HS-5 (cell line): ENCODE results near the gene THOC6.
A peak's percentile ranks its signal among the peaks of the same experiment; 100 is the strongest.

Source experiments
- DNase-seq: peaks from one replicate; pipeline ENCODE4 v3.0.0-alpha.2; 2012; ENCODE audit warnings: low read depth

Gene THOC6

DNA sequence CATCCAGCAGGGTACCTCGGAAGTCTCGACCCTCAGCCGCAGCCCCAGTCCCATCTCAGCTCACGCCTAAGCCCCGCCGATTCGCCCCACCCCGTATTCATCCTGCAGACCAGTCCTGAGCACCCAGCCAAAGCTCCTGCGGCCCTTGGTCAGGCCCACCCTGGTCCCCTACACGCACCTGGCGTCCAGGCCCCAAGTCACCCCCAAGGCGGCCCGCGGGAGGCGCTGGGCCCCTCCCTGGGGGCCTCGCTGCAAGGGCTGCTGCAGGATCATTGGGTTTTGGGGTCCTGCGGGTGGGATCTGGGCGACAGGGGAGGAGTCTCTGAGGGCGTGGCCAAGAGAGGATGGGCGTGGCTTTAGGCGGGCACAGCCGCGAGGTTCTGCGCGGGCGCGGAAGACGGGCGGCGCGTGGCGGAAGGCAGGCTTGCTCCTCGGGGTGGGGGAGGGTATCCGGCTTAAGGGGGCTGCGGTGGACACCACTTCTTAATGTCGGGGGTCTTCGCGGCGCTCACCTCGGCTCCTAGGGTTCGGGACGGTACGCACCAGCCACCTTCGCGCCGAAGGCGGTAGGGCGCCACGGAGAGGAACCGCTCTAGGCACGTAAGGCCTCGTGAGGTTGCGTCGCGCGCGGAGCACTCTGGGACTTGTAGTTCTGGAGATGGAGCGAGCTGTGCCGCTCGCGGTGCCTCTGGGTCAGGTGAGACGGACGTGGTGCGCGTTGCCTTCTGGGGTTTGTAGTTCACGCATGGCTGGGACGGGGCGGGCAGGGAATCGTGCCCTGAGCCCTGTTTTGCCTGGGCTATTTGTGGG is at the start of gene THOC6, which contains the start of gene HCFC1R1:
Gene THOC6, plus strand, starts transcription at position 367 of the 810 bp plus-strand sequence. Its CDS starts 292 bp downstream, at position 659.
Gene HCFC1R1, minus strand, starts transcription at position 274 of the 810 bp plus-strand sequence. Its CDS starts 1 bp downstream, at position 273.
- peak; percentile 89 for DNase-seq

DNA sequence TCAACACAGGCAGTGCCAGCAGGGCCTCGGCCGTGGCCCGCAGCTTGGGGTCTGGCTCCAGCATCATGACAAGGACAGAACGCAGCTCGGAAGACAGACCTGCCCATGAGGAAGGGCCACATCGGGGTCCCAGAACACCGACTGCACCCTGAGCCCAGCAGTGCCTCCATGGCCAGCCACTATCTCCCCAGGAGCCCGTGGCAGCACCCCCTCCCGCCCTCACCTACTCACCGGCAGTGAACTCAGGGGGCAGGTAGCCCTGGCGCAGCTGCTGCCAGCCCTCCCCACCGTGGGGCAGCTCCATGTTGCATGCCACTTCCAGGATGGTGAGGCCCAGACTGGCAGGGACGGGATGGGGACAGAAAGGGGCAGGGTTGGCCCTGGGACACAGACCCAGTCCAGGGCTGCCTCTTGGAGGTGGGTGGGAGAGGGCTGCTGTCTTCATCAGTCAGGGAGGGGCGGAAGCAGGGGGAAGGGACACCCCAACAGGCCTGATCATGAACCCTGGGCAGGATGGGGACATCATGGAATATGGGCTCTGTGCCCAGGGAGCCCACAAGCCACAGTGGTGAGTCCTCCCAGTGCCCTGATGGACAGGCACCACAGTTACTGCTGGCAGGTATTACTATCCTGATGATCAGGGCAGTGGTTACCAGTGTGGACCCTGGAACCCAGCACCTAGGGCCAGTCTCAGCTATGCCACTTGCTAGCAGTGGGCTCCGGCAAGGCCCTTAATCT is 49.3 kb upstream of the THOC6 start:
- DNase-seq, result no peak

DNA sequence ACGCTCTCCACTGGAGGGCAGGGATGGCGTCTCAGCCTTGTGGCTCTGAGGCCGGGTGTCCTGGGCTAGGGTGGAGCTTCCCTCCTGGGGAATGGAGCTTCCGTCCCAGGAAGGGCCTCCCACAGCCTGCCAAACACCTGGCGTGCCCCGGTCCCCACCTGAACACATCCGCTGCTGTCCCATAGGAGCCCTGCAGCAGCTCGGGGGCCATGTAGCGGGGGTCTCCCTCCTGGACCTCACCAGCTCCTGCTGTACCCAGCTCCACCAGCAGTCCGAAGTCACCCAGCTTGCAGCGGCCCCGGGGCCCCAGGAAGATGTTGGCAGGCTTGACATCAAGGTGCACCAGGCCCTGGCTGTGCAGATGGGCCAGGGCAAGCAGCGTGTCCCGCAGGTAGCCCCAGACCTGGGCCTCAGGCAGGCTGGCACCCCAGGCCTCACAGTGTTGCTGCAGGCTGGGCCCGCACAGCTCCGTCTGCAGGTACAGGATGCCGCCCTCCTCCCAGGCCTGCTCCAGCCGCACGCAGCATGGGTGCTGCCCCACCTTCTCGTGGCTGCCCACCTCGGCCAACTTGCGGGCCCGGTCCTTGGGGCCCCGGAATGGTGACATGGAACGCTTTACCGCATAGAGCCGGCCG is 48.6 kb upstream of the THOC6 start:
- DNase-seq, result no peak

DNA sequence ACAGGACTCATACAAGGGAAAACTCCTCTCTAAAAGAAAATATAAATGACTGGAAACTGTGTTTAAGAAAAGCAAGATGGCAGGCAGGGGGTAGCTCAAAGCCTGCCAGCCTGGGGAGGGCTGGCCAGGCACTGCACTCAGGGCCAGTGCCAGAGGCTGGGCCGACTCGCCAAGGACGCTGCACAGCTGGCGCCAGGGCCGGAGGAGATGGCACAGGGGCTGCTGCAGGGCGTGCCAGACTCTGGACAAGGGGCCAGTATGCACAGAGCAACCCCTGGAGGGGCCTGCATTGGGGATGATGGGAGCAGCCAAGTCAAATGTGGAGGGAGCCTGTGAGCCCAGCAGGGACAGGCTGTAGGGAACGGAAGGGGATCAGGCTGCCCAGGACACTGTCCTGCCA is 47.6 kb upstream of the THOC6 start:
- no peak for DNase-seq

DNA sequence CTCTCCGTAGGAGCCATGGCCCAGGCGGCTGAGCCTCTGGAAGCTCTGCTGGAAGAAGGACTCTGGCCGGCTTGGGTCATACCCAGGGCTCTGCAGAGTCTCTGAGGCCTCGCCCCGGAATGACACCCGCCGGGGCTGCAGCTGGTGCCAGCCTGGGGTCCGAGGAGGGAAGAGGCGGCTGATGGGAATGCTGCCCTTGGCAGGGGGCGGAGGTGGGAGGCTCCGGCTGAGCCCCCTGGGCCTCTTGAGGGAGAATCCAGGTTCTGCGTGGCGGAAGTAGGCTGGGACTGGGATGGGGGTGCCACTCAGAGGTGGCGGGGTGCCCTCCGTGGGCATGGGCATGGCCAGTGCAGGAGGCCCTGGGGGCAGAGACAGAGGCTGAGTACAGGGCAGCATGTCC is 47.2 kb upstream of the THOC6 start:
- no peak for DNase-seq

DNA sequence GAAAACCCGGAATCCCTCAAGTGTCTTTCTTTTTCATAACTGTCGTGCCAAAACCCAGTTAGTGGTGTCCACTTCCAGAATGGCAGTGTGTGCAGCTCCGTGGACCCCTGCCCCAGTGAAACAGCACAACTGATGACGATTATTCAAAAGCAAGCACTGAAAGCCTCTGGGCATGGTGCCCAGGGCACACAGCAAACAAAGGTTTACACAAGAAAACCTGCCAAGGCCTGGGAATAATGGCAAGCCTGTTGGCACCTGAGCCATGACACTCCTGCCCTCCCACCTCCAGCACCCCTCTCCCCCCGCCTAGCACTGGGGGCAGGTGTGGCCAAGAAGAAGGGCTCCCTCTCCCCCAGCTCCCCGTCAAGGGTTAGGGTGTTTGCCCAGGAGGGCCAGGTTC is 46.4 kb upstream of the THOC6 start:
- DNase-seq, result no peak

DNA sequence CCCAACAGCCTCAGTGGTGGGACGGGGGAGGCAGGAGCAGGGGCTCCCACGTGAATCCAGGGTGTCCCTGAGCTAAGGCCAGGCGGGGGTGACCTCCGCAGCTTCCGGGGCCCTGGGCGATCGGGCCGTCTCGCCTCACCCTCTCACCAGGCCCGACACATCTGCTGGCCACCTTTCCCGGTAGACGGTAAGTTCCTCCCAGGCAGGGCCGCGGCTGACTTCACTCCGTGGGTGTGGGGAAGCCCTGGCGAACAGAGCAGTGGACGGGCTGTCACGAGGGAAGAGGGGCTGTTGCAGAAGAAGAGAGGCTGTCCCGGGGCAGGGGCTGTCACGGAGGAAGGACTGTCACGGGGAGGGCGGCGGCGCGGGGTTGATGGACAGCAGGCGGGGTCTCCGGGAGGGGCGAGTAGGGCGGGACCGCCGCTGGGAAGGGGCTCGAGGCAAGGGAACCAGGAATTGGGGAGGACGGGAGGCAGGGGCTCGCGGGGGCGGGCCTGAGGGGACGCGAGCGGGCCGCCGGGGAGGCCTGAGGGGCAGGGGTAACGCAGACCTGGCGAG is 44.1 kb upstream of the THOC6 start:
- DNase-seq, result no peak

DNA sequence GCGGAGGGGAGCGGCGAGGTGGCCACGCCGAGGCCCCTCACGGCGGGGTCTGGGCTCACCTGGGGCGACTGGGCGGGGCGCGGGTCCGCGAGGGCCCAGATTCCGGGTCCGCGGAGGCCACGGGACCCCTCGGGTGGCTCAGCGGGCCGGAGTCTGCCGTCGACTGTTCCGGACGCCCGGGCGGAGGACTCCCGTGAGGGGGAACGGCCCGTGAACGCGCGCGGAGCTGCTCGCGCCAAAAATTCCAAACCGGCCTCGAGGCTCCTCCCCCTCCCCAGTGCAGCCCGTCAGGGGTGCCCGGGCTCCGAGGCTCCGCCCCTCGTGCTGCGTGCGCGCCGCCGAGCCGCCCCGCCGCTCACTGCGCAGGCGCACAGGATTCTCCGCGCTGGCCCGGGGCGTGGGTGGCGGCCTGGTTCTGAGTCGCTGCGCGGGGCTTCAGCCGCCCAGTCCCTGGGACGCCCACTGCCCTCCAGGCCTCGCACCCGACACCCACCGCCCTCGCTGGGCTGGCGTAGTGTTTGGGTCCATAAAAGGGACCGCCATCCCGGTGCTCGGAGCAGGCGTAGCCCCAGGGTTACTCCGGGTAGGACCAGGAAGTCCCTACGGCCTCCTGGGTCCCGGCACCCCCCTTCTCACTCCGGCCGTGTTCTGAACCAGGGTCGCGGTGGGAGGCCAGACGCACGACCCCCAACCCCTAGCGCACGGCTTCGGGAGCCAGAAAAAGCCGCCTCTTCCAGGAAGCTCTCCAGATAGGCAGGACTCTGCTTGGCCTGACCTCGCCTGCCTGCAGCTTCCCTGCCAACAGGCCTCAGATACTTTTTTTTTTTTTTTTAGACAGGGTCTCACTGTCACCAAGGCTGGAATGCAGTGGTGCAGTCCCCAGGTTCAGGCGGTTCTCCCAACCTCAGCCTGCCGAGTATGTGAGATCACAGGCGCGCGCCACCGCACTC is 43.3 kb upstream of the THOC6 start, which contains the start of gene PKMYT1:
Gene PKMYT1, minus strand, starts transcription at position 220 of the 950 bp plus-strand sequence. CDS start 789 bp downstream, outside the sequence.
- DNase-seq, result no peak

DNA sequence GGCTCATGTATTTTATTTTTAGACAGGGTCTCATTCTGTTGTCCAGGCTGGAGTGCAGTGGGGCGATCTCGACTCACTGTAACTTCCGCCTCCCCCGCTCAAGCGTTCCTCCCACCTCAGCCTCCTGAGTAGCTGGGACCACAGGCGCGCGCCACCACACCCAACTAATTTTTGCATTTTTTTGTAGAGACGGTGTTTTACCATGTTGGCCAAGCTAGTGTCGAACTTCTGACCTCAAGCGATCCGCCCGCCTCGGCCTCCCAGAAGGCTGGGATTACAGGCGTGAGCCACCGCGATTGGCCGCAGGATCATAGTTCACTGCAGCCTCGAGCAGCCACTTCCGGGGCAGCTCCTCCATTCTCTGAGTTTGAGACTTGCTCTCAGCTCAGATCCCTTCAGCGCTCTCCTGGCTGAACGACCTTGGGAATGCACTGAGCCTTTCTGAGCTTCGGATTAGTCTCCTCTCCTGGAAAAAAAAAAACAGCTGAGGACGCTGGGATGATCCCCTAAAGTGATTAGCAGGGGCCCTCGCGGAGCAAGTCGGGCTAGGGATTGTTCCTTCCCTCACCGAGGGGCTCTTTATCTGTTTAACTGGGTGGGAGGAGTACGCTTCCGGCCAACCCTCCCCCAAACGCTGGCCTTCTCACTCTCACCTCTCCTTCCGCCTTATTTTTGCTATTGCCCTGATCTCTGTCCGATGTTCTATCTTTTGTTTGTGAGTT is 42.5 kb upstream of the THOC6 start:
- no peak for DNase-seq

DNA sequence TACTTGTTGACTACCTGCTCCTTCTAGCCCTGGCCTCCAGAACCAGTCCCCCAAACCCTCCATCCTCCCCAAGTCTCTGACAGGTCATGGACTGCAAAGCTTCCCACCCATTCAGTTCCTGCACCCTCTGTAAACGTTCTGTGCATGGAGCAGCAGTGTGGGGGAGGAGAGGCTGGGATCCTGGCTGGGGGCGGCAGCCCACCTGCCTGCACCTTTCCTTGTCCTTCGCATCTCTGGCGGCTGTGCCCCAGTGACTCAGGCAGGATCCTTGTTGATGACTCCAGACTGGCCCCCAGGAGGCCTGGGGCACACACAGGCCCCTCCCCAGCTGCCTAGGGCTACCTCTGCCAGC is 42.0 kb upstream of the THOC6 start:
- no peak for DNase-seq

DNA sequence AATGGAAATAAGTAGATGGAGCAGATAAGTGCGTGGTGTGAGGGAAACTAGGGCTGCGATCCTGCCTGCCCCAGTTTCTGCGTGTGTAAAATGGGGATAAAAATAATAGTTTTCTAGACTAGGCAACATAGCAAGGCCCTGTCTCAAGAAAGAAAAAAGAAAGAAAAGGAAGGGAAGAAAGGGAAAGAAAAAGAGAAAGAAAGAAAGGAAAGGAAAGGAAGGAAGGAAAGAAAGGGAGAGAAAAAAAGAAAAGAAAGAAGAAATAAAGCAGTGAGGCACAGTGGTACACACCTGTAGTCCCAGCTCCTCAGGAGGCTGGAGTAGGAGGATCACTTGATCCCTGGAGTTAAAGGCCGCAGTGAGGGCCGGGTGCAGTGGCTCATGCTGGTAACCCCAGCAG is 41.4 kb upstream of the THOC6 start:
- no peak for DNase-seq

DNA sequence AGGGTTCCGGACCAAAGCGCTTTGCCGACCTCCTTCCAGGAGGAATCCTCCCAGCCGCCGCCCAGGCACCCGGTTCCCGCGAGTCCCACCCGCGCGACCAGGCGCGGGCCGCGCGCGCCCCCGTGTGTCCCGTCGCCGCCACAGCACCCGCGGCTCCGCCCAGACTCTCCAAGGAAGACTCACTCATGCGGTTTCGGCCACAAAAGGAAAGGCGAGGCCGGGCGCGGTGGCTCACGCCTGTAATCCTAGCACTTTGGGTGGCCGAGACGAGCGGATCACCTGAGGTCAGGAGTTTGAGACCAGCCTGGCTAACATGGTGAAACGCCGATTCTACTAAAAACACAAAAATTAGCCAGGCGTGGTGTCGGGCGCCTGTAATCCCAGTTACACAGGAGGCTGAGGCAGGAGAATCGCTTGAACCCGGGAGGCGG is 40.1 kb upstream of the THOC6 start:
- no peak for DNase-seq

DNA sequence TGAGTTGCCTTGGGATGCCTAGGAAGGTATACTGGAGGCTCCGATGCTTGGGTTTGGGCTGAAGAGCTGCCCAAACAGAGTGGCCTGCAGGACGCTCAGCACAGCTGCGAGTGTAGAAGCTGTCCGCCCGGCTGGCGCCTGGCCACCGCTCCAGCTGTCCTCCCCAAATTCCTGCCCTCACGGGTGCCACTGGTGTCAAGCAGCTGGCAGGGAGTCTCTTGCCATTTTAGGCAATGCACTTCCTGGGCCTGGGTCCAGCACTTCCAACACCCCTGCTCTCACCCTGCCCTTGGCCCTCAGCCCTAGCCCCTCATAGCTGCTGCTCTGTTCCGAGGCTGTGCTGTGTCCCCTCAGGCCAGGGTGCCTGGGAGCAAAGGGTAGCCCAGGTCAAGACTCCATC is 38.4 kb upstream of the THOC6 start:
- DNase-seq, result no peak

DNA sequence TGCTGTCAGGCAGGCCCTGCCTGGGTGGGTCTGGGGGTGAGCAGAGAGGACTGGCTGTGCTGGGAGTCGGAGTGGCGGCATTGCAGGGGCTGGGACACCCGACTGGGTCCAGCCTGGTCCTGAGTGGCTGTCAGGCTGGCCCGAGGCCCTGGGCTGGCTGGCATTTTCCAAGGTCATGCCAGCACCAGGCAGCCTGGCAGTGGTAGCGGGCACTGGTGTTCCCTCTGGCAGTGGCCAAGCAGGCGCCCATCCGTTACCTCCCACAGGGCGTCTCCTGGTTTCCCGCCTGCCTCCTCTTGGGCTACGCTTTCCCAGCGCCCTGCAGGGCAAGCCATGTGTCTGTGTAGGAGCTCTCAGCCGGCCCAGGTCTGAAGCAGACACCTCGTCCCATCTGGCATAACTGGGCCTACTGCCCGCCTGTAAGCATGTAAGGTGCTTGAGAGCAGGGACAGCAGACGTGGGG is 37.9 kb upstream of the THOC6 start:
- DNase-seq, result no peak

DNA sequence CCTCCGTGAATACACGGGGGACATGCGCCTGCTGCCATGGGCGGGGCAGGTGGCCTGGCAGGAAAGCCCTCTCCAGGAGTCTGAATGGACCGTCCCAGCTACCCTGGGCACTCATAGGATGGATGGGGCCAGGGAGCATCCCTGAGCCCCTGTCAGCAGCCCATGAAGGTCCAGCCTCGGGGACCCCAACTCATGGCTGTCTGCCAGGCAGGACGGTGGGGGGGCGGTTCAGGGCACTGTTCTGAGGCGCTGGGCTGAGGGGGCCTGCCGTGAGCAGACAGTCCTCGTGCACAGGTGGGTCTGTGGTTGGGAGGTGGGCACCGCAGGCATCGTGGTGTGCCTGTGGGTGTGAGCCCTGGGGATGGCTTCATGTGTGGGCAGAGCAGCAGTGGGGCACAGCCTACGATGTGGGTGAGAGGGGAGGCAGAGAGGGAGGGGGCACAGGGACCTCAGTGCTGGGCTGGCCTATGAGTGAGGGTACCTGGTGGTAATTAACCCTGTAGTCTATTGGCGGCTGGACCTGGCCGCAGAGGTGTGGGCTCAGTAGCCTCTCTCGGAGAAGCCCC is 37.1 kb upstream of the THOC6 start:
- no peak for DNase-seq

DNA sequence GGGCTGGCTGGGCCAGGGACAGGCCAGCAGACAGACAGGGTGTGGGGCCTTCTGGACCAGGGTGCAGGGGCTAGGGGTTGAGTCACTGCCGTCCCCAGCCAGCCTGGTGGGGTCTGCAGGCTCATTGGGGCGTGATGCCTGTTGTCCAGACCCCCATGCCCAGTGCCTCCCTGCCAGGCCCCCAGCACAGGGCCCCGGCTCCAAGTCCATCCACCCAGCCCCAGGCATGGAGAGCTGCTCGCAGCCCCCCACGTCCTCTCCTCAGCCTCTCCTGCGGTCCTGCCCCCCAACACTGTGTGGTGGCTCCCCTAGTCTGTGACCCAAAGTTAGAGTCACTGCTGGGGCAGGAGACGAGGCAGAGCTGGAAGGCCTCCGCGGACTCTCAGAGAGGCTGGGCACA is 36.5 kb upstream of the THOC6 start:
- DNase-seq, result no peak

DNA sequence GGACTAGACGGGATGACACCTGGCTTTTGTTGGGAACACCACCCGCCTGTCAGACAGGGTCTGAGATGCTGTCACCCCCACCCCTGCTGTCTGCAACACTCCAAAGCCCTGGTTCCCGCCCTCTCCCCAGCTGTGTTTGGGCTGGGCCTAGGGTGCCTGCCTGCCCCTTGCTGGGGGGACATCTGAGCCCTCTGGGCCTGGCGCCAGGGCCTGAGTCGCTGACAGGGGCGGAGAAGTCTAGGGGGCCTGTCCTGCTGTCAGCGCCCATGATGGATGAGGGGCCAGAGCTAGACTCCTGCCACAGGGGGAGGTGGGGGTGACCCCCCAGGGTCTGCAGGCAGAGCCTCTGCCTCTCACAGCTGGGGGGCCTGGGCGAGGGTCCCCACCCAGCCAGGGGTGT is 36.0 kb upstream of the THOC6 start:
- no peak for DNase-seq

DNA sequence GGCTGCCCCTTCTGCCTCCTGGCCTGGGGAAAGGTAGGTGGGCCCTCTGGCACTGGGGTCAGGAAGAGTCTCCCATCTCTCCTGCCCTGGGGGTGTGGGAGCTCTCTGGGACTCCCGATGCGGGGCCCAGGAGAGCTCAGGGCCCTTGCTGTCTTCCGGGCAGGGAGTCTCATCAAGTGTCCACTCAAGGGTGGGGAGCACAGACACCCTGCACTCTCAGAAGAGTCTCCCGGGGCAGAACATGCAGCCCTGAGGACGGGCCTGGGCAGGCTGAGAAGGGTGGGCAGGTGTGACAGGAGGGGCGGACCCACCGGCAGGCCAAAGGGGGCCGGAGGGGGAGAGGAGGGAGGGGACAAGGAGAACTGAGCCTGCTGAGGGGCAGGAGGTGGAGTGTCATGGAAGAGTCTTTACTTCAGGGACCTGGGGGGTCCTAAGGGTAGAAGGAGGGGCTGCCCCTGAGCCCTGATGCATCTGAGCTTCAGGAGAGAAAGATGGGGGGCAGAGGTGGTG is 35.2 kb upstream of the THOC6 start:
- DNase-seq, result no peak

DNA sequence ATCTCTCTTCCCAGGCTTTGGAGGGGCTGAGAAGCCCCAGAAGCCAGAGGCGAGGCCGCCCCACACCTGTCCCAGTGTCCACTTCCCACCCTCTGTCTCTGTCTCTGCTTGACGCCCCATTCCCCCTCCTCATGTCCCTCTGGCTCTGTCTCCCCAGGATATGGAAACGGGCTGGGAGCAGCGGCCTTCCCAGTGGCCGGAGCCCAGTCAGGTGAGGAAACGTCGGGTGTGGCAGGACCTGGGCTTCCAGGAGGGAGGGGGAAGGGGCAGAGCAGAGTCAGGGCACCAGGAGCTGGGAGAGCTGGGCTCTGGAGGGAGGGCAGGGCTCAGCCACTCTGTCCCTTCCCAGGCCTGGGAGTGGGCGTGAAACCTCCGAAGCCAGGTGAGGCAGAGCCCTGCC is 32.9 kb upstream of the THOC6 start:
- no peak for DNase-seq
